ENCODE measurements around the gene RPL4. TPM values are rescaled to one million over a fixed set of nuclear protein-coding genes. Genes with fewer than 3 reads are reported as not detected.
"Not testable (repeated sequence)": the region's sequence is repeated elsewhere in the genome, so short reads cannot be mapped to it uniquely, and the experiment has no call there.

The RPL4 gene
- total and polyA plus RNA-seq, 2 donors (not counting 1 experiment from before 2014, with no cell fraction given), result 2,546 to 2,691 TPM

GRCh38 chr15:66462627-66463026 lies 42.0 kb downstream of the RPL4 start:
- Histone ChIP-seq H2AFZ (ENCODE audit: insufficient read depth, low read depth, low read length, poor library complexity, severe bottlenecking) (no peak overlapping the region), H4K20me1 (ENCODE audit: control insufficient read depth, insufficient read depth, low read length, poor library complexity, severe bottlenecking) (no peaks in the 10 kb centered on the region), H3K36me3 (replicated peaks in 1 of 2; ENCODE audit: control extremely low read depth in 1 of 2, control insufficient read depth in 1 of 2, extremely low read depth in 1 of 2, insufficient read depth in 2 of 2, low read length in 1 of 2) (peaks cover 0 to 9% of the 10 kb centered on the region in 2 experiments), H3K4me3 (ENCODE audit: control extremely low read depth in 1 of 5, extremely low read depth in 1 of 5, insufficient read depth in 1 of 5, low read depth in 2 of 5, low read length in 4 of 5) (no peak overlapping the region), H3K9ac (ENCODE audit: low read length) (no peak overlapping the region), H3K4me2 (replicated peaks; ENCODE audit: low read depth, low read length, poor library complexity, severe bottlenecking) (no peak overlapping the region), H3K79me2 (ENCODE audit: control insufficient read depth, insufficient read depth, low read length) (no peaks in the 10 kb centered on the region), H3K27me3 (replicated peaks in 1 of 4; ENCODE audit: control extremely low read depth in 1 of 4, control insufficient read depth in 3 of 4, insufficient read depth in 4 of 4, low read length in 3 of 4) (no peaks in the 10 kb centered on the region), H3K27ac (ENCODE audit: low read length in 2 of 2) (no peak overlapping the region), H3K4me1 (ENCODE audit: control insufficient read depth in 2 of 2, insufficient read depth in 2 of 2, low read length in 2 of 2) (no peaks in the 10 kb centered on the region), H3K9me3 (ENCODE audit: control extremely low read depth in 1 of 3, control insufficient read depth in 2 of 3, insufficient read depth in 1 of 3, low read length in 2 of 3) (peaks cover 0 to 5% (median 0%) of the 10 kb centered on the region in 3 donors)
- ATAC-seq (ENCODE audit: low read depth) (no peak), DNase-seq (no peak)
- H3K4me1 Mint-ChIP-seq, result peaks cover 11% of the 10 kb centered on the region
- no peak for TF ChIP-seq EZH2 (IDR thresholded peaks at IDR 0.05; ENCODE audit: borderline replicate concordance, insufficient read depth, low read depth, low read length, poor library complexity, severe bottlenecking)
- no peak for TF ChIP-seq CTCF (IDR thresholded peaks at IDR 0.05)
- H3K4me3 Mint-ChIP-seq, result no peak overlapping the region
- POLR2A ChIA-PET, result interaction anchor here (0.8 kb wide), 1 partner anchor 10 kb away, joined by 7 read pairs; no protein-coding TSS in a partner anchor
- CTCF ChIA-PET, result interaction anchor here (0.6 kb wide), 2 partner anchors 400 to 872 kb away, joined by 3 read pairs; no protein-coding TSS in a partner anchor
- intact Hi-C loops (cut with micrococcal nuclease), result no loop called here
- H3K27me3 Mint-ChIP-seq, result no peaks in the 10 kb centered on the region
- H3K9me3 Mint-ChIP-seq (ENCODE audit: insufficient read depth), result no peaks in the 10 kb centered on the region
- WGBS (ENCODE audit: insufficient coverage), result 100% methylated on average over 4 of the region's 4 CpGs
- H3K27ac Mint-ChIP-seq, result no peak overlapping the region

GRCh38 chr15:66461917-66462316 lies 42.7 kb downstream of the RPL4 start:
- no peak overlapping the region for H3K4me3 ChIP-seq (ENCODE audit: control extremely low read depth in 1 of 5, extremely low read depth in 1 of 5, insufficient read depth in 1 of 5, low read depth in 2 of 5, low read length in 4 of 5)
- H3K79me2 ChIP-seq (ENCODE audit: control insufficient read depth, insufficient read depth, low read length), result no peaks in the 10 kb centered on the region
- no peak overlapping the region for H2AFZ ChIP-seq (ENCODE audit: insufficient read depth, low read depth, low read length, poor library complexity, severe bottlenecking)
- Mint-ChIP-seq H3K9me3 (ENCODE audit: insufficient read depth) (no peaks in the 10 kb centered on the region), H3K27ac (no peak overlapping the region), H3K4me3 (no peak overlapping the region), H3K27me3 (no peaks in the 10 kb centered on the region), H3K4me1 (peaks cover 14% of the 10 kb centered on the region)
- no peak overlapping the region for H3K27ac ChIP-seq (ENCODE audit: low read length in 2 of 2)
- ChIA-PET CTCF (no interaction called here), POLR2A (no interaction called here)
- no peaks in the 10 kb centered on the region for H3K27me3 ChIP-seq (replicated peaks in 1 of 4; ENCODE audit: control extremely low read depth in 1 of 4, control insufficient read depth in 3 of 4, insufficient read depth in 4 of 4, low read length in 3 of 4)
- TF ChIP-seq CTCF (IDR thresholded peaks at IDR 0.05) (no peak), EZH2 (IDR thresholded peaks at IDR 0.05; ENCODE audit: borderline replicate concordance, insufficient read depth, low read depth, low read length, poor library complexity, severe bottlenecking) (no peak)
- no peak overlapping the region for H3K4me2 ChIP-seq (replicated peaks; ENCODE audit: low read depth, low read length, poor library complexity, severe bottlenecking)
- DNase-seq, result no peak
- no peaks in the 10 kb centered on the region for H3K4me1 ChIP-seq (ENCODE audit: control insufficient read depth in 2 of 2, insufficient read depth in 2 of 2, low read length in 2 of 2)
- no peaks in the 10 kb centered on the region for H4K20me1 ChIP-seq (ENCODE audit: control insufficient read depth, insufficient read depth, low read length, poor library complexity, severe bottlenecking)
- no peak overlapping the region for H3K9ac ChIP-seq (ENCODE audit: low read length)
- no peak for ATAC-seq (ENCODE audit: low read depth)
- H3K9me3 ChIP-seq (ENCODE audit: control extremely low read depth in 1 of 3, control insufficient read depth in 2 of 3, insufficient read depth in 1 of 3, low read length in 2 of 3), result peaks cover 0 to 5% (median 0%) of the 10 kb centered on the region in 3 donors
- intact Hi-C loops (cut with micrococcal nuclease), result no loop called here
- H3K36me3 ChIP-seq (replicated peaks in 1 of 2; ENCODE audit: control extremely low read depth in 1 of 2, control insufficient read depth in 1 of 2, extremely low read depth in 1 of 2, insufficient read depth in 2 of 2, low read length in 1 of 2), result peaks cover 0 to 9% of the 10 kb centered on the region in 2 experiments
- 100% methylated on average over 1 of the region's 2 CpGs for WGBS (ENCODE audit: insufficient coverage)

- WGBS (ENCODE audit: insufficient coverage), result no CpG with 5 or more reads among the region's 6 CpGs
- intact Hi-C loops (cut with micrococcal nuclease), result not testable (repeated sequence)
Observed at GRCh38 chr15:66461294-66461693, 43.4 kb downstream of the RPL4 start.

More at GRCh38 chr15:66461294-66461693, 43.4 kb downstream of the RPL4 start:
- H3K4me3 ChIP-seq (ENCODE audit: control extremely low read depth in 1 of 5, extremely low read depth in 1 of 5, insufficient read depth in 1 of 5, low read depth in 2 of 5, low read length in 4 of 5); H3K9ac ChIP-seq (ENCODE audit: low read length); H3K27ac Mint-ChIP-seq; H3K27ac ChIP-seq (ENCODE audit: low read length in 2 of 2); H3K9me3 ChIP-seq (ENCODE audit: control extremely low read depth in 1 of 3, control insufficient read depth in 2 of 3, insufficient read depth in 1 of 3, low read length in 2 of 3); H3K4me1 ChIP-seq (ENCODE audit: control insufficient read depth in 2 of 2, insufficient read depth in 2 of 2, low read length in 2 of 2); H3K4me2 ChIP-seq (replicated peaks; ENCODE audit: low read depth, low read length, poor library complexity, severe bottlenecking); H3K36me3 ChIP-seq (replicated peaks in 1 of 2; ENCODE audit: control extremely low read depth in 1 of 2, control insufficient read depth in 1 of 2, extremely low read depth in 1 of 2, insufficient read depth in 2 of 2, low read length in 1 of 2); CTCF ChIA-PET; H3K9me3 Mint-ChIP-seq (ENCODE audit: insufficient read depth); H3K27me3 Mint-ChIP-seq; H3K79me2 ChIP-seq (ENCODE audit: control insufficient read depth, insufficient read depth, low read length); DNase-seq; H3K27me3 ChIP-seq (replicated peaks in 1 of 4; ENCODE audit: control extremely low read depth in 1 of 4, control insufficient read depth in 3 of 4, insufficient read depth in 4 of 4, low read length in 3 of 4); ATAC-seq (ENCODE audit: low read depth); H2AFZ ChIP-seq (ENCODE audit: insufficient read depth, low read depth, low read length, poor library complexity, severe bottlenecking); H3K4me3 Mint-ChIP-seq; H4K20me1 ChIP-seq (ENCODE audit: control insufficient read depth, insufficient read depth, low read length, poor library complexity, severe bottlenecking): not testable (repeated sequence)
- POLR2A ChIA-PET, result interaction anchor here (0.5 kb wide), 1 partner anchor 74 kb away, joined by 3 read pairs; the partner anchor contains the start of gene MAP2K1
- H3K4me1 Mint-ChIP-seq, result peaks cover 18% of the 10 kb centered on the region

Data from B cell (primary cell).